Adipocyte (in vitro differentiated cells): Measurements from ENCODE around the gene VIT.

Experiments used
- DNase-seq: peaks from one replicate; pipeline ENCODE4 v3.0.0-alpha.2; 2015; ENCODE audit warnings: low read depth
- H3K27me3 ChIP-seq: replicated peaks from 2 replicates; pipeline ENCODE4 v1.7.0; 2013; ENCODE audit warnings: mild to moderate bottlenecking, low read length, moderate library complexity; ENCODE audit not compliant: control insufficient read depth, insufficient read depth
- H3K36me3 ChIP-seq: 2 replicates; pipeline ENCODE4 v1.7.0; 2013; ENCODE audit warnings: low read length, mild to moderate bottlenecking, moderate library complexity; ENCODE audit not compliant: control insufficient read depth, insufficient read depth, severe bottlenecking
- H3K4me1 ChIP-seq: 2 replicates; pipeline ENCODE4 v1.7.0; 2013; ENCODE audit warnings: mild to moderate bottlenecking, low read length, moderate library complexity; ENCODE audit not compliant: control insufficient read depth, insufficient read depth
- H3K4me3 ChIP-seq: 2 replicates; pipeline ENCODE4 v1.7.0; 2013; ENCODE audit warnings: mild to moderate bottlenecking, low read length, moderate library complexity
- H3K9ac ChIP-seq: 2 replicates; pipeline ENCODE4 v1.7.0; 2013; ENCODE audit warnings: mild to moderate bottlenecking, low read length, moderate library complexity
- H3K9me3 ChIP-seq: 2 replicates; pipeline ENCODE4 v1.7.0; 2013; ENCODE audit warnings: mild to moderate bottlenecking, low read length, moderate library complexity; ENCODE audit not compliant: control insufficient read depth

Gene VIT

GRCh38 chr2:36713310-36713709 lies 16.8 kb downstream of the VIT start:
- Histone ChIP-seq H3K36me3 (peaks cover 5% of the 10 kb centered on the region), H3K9me3 (peaks cover 9% of the 10 kb centered on the region), H3K4me1 (peaks cover 10% of the 10 kb centered on the region), H3K27me3 (no peaks in the 10 kb centered on the region), H3K4me3 (no peak overlapping the region), H3K9ac (no peak overlapping the region)
- DNase-seq: no peak

DNA sequence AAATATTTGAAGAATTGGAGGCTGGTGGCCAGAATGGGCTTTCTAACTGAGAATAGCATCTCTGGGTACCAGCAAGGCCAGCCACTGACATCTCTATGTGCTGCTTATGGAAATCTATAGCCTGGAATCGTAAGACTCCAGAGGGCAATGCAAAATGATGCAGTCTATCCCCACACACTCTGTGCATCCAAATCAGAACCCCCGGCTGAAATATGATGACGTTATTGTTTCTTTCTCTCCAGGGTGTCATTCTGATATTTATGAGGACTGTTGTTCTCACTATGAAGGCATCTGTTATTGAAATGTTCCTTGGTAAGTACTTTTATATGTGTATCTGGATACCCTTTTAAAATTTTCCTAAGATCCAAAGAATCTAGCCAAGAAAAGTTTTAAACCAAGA lies 19.6 kb downstream of the VIT start:
- peaks cover 1% of the 10 kb centered on the region for H3K36me3 ChIP-seq
- H3K4me1 ChIP-seq: peaks cover 4% of the 10 kb centered on the region
- H3K9me3 ChIP-seq: peaks cover 5% of the 10 kb centered on the region
- H3K9ac ChIP-seq: no peak overlapping the region
- no peaks in the 10 kb centered on the region for H3K27me3 ChIP-seq
- no peak overlapping the region for H3K4me3 ChIP-seq
- DNase-seq: no peak

GRCh38 chr2:36717603-36718266 lies 21.2 kb downstream of the VIT start:
- Histone ChIP-seq H3K9me3 (peaks cover 4% of the 10 kb centered on the region), H3K36me3 (no peaks in the 10 kb centered on the region), H3K4me1 (peaks cover 4% of the 10 kb centered on the region), H3K27me3 (no peaks in the 10 kb centered on the region), H3K9ac (no peak overlapping the region), H3K4me3 (no peak overlapping the region)
- peak; percentile 36 for DNase-seq

DNA sequence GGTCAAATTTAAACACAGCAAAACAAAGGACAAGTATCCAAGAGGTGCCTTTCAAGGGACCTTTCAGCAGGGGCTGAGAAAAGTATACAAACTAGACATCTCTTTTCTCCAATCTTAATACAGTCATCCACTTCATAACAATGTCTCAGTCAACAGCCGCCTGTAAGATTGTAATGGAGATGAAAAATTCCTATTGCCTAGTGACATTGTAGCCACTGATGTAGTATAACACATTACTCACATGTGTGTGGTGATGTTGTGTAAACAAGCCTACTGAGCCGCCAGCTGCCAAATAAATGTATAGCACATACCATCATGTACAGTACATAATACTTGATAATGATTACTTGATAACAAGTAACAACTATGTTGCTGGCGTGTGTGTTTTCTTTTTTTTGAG lies 31.0 kb downstream of the VIT start:
- DNase-seq: no peak
- Histone ChIP-seq H3K4me1 (peaks cover 12% of the 10 kb centered on the region), H3K9ac (no peak overlapping the region), H3K9me3 (no peaks in the 10 kb centered on the region), H3K27me3 (no peaks in the 10 kb centered on the region), H3K36me3 (no peaks in the 10 kb centered on the region), H3K4me3 (no peak overlapping the region)

DNA sequence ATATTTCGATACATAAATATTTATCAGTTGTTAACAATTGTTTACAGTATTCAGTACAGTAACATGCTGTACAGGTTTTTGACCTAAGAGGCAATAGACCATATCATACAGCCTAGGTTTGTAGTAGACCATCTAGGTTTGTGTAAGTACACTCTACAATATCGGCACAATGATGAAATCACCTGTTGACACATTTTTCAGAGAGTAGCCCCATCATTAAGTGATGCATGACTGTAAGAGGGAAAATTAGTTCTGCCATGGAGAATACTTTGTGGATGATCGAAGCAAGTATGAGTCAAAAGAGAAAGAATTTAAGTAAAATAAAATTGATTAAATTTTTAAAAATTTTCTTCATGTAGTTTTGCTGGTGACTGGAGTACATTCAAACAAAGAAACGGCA lies 32.6 kb downstream of the VIT start:
- no peaks in the 10 kb centered on the region for H3K36me3 ChIP-seq
- H3K9ac ChIP-seq: no peak overlapping the region
- no peaks in the 10 kb centered on the region for H3K27me3 ChIP-seq
- no peaks in the 10 kb centered on the region for H3K9me3 ChIP-seq
- no peak overlapping the region for H3K4me3 ChIP-seq
- peaks cover 26% of the 10 kb centered on the region for H3K4me1 ChIP-seq
- DNase-seq: peak; percentile 58

DNA sequence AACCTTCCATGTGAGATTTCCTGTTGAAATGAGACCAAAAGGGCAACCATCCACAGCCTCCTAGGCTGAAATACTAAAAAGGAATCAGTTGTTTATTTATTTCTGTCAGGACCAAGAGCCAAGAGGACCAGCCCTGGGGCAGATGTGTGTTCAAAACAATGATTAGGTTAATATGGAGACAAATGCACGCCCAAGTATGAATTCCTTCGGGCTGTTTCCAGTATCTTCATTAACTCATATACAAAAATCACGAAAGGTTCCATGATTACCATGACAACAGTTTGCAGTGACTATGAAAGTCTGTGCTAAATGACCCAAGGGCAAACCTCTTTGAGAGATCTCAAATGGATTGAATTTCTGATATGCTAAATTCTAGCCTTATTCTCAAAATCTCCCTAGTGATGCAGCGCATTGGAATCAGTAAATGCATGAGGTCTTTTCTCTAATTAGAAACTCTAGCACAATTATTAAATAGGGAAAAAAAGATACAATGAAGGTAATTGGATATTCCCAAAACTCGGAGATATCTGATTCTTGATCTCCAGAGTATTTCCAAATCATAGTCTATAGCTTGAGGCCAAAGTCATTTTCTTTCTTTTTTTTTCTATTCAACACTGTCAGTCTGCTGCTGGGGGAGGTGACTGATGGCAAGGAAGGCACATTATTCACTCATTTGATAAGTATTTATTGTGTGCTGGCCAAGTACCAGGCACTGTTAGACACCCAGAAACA lies 35.6 kb downstream of the VIT start:
- peak; percentile 97 for DNase-seq
- H3K4me1 ChIP-seq: peaks cover 26% of the 10 kb centered on the region
- no peak overlapping the region for H3K4me3 ChIP-seq
- no peaks in the 10 kb centered on the region for H3K36me3 ChIP-seq
- no peaks in the 10 kb centered on the region for H3K27me3 ChIP-seq
- no peak overlapping the region for H3K9ac ChIP-seq
- H3K9me3 ChIP-seq: no peaks in the 10 kb centered on the region

DNA sequence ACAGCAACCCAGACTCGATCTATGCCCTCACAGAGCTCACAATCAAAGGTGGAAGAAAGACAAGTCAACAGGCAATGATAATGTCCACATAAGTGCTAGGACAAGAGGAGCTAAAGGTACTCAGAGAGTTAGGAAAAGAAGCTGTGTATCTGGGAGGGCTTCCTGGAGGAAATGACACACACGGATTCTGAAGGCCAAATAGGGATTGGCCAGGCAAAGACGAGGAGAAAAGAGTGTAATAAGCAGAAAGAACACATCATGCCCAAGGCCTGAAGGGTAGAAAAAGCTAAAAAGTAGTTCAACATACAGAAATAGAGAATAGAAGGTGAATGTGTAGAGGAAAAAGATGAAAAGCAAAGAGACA lies 36.1 kb downstream of the VIT start:
- no peaks in the 10 kb centered on the region for H3K27me3 ChIP-seq
- H3K9me3 ChIP-seq: no peaks in the 10 kb centered on the region
- no peak for DNase-seq
- H3K4me3 ChIP-seq: no peak overlapping the region
- H3K4me1 ChIP-seq: peaks cover 26% of the 10 kb centered on the region
- no peaks in the 10 kb centered on the region for H3K36me3 ChIP-seq
- no peak overlapping the region for H3K9ac ChIP-seq

DNA sequence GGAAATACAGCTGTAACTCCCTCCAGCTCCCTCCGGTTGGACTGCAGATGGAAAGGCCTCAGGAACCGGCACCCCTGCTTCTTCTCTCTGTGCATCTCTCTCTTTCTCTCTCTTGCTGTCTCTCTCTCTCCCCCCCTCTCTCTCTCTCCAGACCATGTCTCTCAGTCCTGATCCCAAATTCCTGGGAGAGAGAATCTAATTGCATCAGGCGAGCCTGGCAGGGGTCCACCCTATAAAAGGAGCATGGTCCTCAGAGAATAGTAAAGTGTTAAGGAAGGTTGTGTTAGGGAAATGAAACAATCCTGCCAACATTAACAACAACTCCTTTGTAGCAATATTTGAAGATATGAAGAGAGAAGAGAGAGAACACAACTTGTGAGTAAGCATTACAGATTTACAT lies 36.7 kb downstream of the VIT start:
- no peak for DNase-seq
- no peak overlapping the region for H3K4me3 ChIP-seq
- H3K9me3 ChIP-seq: no peaks in the 10 kb centered on the region
- peaks cover 26% of the 10 kb centered on the region for H3K4me1 ChIP-seq
- H3K27me3 ChIP-seq: no peaks in the 10 kb centered on the region
- H3K9ac ChIP-seq: no peak overlapping the region
- H3K36me3 ChIP-seq: no peaks in the 10 kb centered on the region

GRCh38 chr2:36734304-36734703 lies 37.8 kb downstream of the VIT start:
- H3K27me3 ChIP-seq: no peaks in the 10 kb centered on the region
- peaks cover 26% of the 10 kb centered on the region for H3K4me1 ChIP-seq
- DNase-seq: peak; percentile 25
- no peaks in the 10 kb centered on the region for H3K36me3 ChIP-seq
- no peak overlapping the region for H3K4me3 ChIP-seq
- no peak overlapping the region for H3K9ac ChIP-seq
- H3K9me3 ChIP-seq: no peaks in the 10 kb centered on the region

GRCh38 chr2:36737131-36737750 lies 40.7 kb downstream of the VIT start:
- H3K9ac ChIP-seq: no peak overlapping the region
- peaks cover 17% of the 10 kb centered on the region for H3K4me1 ChIP-seq
- no peaks in the 10 kb centered on the region for H3K9me3 ChIP-seq
- peak; percentile 79 for DNase-seq
- no peak overlapping the region for H3K4me3 ChIP-seq
- H3K36me3 ChIP-seq: no peaks in the 10 kb centered on the region
- no peaks in the 10 kb centered on the region for H3K27me3 ChIP-seq

DNA sequence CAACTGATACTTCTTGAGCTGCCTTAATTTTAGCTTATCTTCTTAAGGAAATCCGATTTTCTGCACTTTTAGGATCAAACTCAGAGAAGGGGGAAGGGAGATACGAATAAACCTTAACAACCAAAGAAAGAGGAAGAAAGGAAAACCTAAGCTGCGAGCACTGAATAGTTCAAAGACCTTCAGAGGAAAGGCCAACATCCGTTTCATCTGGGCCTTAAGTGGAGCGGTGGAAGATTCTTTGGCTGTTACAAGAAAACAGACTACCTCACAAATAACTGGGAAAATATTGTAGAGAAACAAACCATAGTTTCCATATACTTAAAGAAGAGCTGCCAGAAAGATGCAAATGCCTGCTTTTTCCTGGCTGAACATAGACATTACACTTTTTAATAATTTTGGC lies 43.6 kb downstream of the VIT start:
- Histone ChIP-seq H3K4me1 (no peaks in the 10 kb centered on the region), H3K4me3 (no peak overlapping the region), H3K9me3 (no peaks in the 10 kb centered on the region), H3K36me3 (peaks cover 8% of the 10 kb centered on the region), H3K9ac (no peak overlapping the region), H3K27me3 (no peaks in the 10 kb centered on the region)
- DNase-seq: no peak
